Keratinocyte (primary cell): ENCODE results near the gene TSPAN18.

Experiments used
- CTCF ChIP-seq, 3 experiments: IDR thresholded peaks in 1 of 3; conservative IDR thresholded peaks in 1 of 3; optimal IDR thresholded peaks in 1 of 3; 2 replicates in 2 of 3; 3 replicates in 1 of 3; pipeline versions ENCODE3 to v1.5.1; 2011; ENCODE audit warnings: low read length in 3 of 3, mild to moderate bottlenecking in 3 of 3, moderate library complexity in 2 of 3, control low read depth in 1 of 3, inconsistent platforms in 1 of 3; ENCODE audit not compliant: insufficient read depth in 2 of 3; ENCODE audit errors: extremely low read depth in 1 of 3
- EZH2 ChIP-seq: IDR thresholded peaks from one replicate; pipeline ENCODE4 v1.6.1; 2012; ENCODE audit warnings: inconsistent platforms, mild to moderate bottlenecking, low read length, moderate library complexity

GRCh38 chr11:44787070-44787469, 60.3 kb downstream of the TSPAN18 start:
- no peak for TF ChIP-seq CTCF (optimal IDR thresholded peaks at IDR 0.05 in 1 of 3, IDR thresholded peaks at IDR 0.05 in 1 of 3, conservative IDR thresholded peaks at IDR 0.05 in 1 of 3; ENCODE audit: extremely low read depth in 1 of 3, insufficient read depth in 2 of 3, low read length in 3 of 3)
- no peak for TF ChIP-seq EZH2
